RWPE1 (cell line): Measurements from ENCODE around the gene CRB1.

Experiments
- CTCF ChIA-PET: fragments of 350-600 bp; sonication (Branson Sonifier 250); formaldehyde crosslinking; extraction: SDS; loops from one replicate; lab custom pipeline; 2021; lab: Yijun Ruan, JAX
- POLR2A ChIA-PET: fragments of 400-600 bp; formaldehyde crosslinking; extraction: SDS; loops from one replicate; lab custom pipeline; 2020; ENCODE audit warnings: antibody characterized with exemption; ENCODE audit not compliant: low non-redundant PET; lab: Yijun Ruan, JAX
- DNase-seq: peaks from one replicate; pipeline ENCODE4 v3.0.0; 2012; ENCODE audit warnings: low spot score
- H3K27ac ChIP-seq: fragments of 450-650 bp; 2 replicates; pipeline ENCODE4 v1.5.1; 2017
- TF ChIP-seq, protein P1 (sequence below): fragments of 450-650 bp; conservative IDR thresholded peaks from 2 replicates; pipeline ENCODE4 v1.5.1; 2017; ENCODE audit warnings: low read depth, mild to moderate bottlenecking

The CRB1 gene

DNA sequence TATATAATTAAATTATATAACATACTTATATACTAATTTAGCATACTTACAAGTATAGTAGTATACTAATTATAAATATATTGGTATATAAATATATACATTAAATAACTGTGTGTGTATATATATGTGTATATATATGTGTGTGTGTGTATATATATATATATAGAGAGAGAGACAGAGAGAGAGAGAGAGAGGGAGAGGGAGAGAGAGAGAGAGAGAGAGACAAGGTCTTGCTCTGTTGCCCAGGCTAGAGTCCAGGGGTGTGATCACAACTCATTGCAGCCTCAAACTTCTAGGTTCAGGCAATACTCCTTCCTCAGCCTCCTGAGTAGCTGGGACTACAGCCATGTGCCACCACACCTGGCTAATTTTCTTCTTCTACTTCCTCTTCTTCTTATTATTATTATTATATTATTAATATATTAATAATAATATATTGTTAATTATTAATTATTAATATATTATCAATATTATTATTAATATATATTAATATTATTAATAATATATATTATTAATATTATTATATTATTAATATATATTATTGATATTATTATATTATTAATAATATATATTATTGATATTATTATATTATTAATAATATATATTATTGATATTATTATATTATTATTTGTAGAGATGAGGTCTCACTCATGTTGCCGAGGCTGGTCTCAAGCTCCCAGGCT is 185.5 kb downstream of the CRB1 start:
- TF ChIP-seq, protein P1, sequence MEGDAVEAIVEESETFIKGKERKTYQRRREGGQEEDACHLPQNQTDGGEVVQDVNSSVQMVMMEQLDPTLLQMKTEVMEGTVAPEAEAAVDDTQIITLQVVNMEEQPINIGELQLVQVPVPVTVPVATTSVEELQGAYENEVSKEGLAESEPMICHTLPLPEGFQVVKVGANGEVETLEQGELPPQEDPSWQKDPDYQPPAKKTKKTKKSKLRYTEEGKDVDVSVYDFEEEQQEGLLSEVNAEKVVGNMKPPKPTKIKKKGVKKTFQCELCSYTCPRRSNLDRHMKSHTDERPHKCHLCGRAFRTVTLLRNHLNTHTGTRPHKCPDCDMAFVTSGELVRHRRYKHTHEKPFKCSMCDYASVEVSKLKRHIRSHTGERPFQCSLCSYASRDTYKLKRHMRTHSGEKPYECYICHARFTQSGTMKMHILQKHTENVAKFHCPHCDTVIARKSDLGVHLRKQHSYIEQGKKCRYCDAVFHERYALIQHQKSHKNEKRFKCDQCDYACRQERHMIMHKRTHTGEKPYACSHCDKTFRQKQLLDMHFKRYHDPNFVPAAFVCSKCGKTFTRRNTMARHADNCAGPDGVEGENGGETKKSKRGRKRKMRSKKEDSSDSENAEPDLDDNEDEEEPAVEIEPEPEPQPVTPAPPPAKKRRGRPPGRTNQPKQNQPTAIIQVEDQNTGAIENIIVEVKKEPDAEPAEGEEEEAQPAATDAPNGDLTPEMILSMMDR = no peak
- POLR2A ChIA-PET = no interaction called here
- CTCF ChIA-PET = no interaction called here
- no peak for DNase-seq
- no peak overlapping the region for H3K27ac ChIP-seq

DNA sequence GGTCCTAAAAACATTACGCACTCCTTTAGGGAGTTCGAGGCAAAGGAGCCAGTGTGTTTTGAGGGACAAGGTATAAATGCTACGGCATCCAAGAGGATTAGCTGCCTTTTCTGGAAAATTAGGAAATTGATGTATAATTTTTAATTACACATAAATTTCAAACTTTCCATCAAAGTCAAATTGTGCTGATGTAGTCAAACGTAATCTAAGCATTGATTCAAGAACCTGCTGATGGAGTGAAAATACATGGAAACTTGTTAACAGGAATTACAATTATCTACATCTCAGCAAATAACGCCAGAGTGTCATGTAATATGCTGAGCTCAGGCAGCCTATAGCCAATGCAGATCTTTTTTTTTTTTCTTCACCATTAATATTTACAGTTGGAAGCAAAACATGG is 194.5 kb downstream of the CRB1 start:
- no peak for DNase-seq
- ChIA-PET CTCF (interaction anchor here (0.5 to 1.4 kb wide), 3 partner anchors 15 to 937 kb away, joined by 3 to 6 read pairs (median 4); no protein-coding TSS in a partner anchor), POLR2A (no interaction called here)
- H3K27ac ChIP-seq = no peak overlapping the region
- TF ChIP-seq, protein P1 = no peak

DNA sequence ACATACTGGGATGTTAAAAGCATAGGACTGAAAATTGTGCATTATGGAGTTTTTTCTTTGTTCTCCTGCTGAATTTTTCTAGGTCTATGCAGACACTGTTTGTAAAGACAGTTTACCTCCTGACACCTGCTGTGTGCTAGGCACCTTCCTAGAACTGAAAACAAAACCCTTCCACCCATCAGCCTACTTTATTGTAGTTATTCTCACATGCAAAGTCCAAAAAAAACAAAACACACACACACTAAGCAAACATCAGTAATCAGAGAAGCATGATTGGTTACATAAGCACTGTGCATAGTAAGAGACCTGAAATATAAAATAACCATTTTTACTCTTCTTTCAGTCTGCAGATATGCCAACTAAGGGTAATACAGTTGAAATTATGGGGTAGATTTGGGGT is 195.1 kb downstream of the CRB1 start:
- H3K27ac ChIP-seq = no peak overlapping the region
- no peak for DNase-seq
- POLR2A ChIA-PET = no interaction called here
- CTCF ChIA-PET = no interaction called here
- TF ChIP-seq, protein P1 = no peak

DNA sequence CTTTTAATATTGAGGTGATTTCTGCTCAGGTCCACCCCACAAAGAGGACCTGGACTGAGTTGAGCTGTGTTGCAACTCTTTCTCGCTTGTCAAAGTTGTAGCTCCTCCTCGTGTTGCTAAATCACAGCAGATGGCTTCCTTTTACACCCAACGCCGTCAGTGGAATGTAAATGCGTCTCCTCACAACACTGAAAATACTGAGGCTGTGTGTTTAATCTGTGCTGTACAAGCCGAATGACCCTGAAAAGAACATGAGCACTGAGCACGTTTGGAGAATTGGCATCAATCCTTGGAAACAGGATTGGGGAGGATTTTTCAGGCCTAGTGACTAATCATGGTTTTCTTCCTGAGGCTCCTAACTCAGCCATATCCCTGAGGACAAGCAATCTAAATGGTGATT is 196.0 kb downstream of the CRB1 start:
- TF ChIP-seq, protein P1 = no peak
- POLR2A ChIA-PET = no interaction called here
- H3K27ac ChIP-seq = no peak overlapping the region
- CTCF ChIA-PET = interaction anchor here (0.6 to 1.0 kb wide), 3 partner anchors 9 to 1155 kb away, joined by 3 to 5 read pairs (median 4); no protein-coding TSS in a partner anchor
- peak; percentile 24 for DNase-seq

DNA sequence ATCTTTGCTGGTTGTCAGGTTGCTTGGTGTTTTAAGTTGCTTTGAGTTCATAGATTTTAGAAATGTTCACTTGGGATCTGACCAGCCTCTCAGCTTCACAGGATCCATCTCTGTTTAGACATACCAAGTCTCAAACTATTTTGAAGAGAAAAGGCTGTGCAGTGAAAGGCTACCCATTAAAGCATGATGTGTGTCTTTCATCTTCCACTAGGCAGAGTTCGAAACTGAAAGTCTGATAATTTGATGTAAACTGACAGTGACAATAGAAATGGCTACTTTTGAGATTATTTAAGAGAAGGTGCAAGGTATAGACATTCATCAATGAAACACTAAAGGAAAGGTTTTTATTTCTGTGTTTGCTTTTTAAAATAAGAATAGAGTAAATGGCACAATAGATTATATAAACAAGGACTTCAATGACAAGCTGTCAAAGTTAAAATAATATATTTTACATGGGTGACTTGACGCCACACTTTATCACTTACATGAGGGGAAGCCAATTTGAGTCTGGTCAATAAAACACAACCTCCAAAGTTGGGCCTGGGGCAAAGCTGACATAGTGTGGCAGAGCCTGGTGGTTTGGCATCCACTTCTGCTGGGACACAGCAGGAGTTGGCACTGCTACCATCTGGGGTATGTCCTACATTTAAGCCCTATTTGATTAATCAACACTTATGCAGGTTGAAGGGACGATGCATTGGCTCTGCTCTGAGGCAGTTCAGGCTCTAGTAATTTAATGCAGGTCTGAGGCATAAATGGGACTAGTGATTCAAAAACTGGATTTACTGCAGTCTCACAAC is 197.7 kb downstream of the CRB1 start:
- TF ChIP-seq, protein P1 = no peak
- ChIA-PET POLR2A (no interaction called here), CTCF (interaction anchor here (0.6 kb wide), 1 partner anchor 1477 kb away, joined by 5 read pairs; no protein-coding TSS in a partner anchor)
- no peak overlapping the region for H3K27ac ChIP-seq
- no peak for DNase-seq

DNA sequence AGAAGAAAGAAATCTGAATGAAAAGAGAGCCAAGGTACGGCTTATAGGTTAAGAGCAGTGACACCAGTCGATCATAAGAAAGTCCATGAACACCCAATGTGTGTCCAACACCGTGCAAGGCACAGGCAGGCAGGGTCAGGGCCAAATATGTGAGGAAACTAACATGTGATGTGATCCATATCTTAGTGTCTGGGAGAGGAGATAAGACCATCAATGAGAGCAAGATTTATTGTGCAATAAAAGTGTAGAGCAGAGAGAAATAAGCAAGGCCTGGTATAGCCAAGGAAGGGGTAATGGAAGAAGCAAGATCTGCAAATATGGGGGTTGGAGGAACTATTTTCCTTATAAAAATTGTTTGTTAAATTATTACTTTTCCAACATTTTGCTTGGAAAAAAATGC is 198.8 kb downstream of the CRB1 start:
- CTCF ChIA-PET = no interaction called here

More for the DNA sequence above, 198.8 kb downstream of the CRB1 start:
- TF ChIP-seq, protein P1 = no peak
- POLR2A ChIA-PET = no interaction called here
- DNase-seq = no peak
- H3K27ac ChIP-seq = no peak overlapping the region
